Smooth muscle cell of the brain vasculature (primary cell): ENCODE data around the gene ATXN7L3B.
"Not testable (repeated sequence)": the region's sequence is repeated elsewhere in the genome, so short reads cannot be mapped to it uniquely, and the experiment has no call there.

Experiments
- DNase-seq: peaks from one replicate; pipeline ENCODE4 v3.0.0-alpha.2; 2012; ENCODE audit warnings: low read depth, low spot score

Gene ATXN7L3B

GRCh38 chr12:74537707-74538385 is at the start of gene ATXN7L3B:
TSS of gene ATXN7L3B (plus strand) at chr12:74537835. CDS start at chr12:74538113, 278 bp downstream.
- DNase-seq = peak; percentile 84

GRCh38 chr12:74488134-74488533 is 49.5 kb upstream of the ATXN7L3B start:
- DNase-seq = no peak

GRCh38 chr12:74489543-74489942 is 48.1 kb upstream of the ATXN7L3B start:
- DNase-seq = no peak

- no peak for DNase-seq
These were observed 47.1 kb upstream of the ATXN7L3B start for GRCh38 chr12:74490390-74491064.

DNA sequence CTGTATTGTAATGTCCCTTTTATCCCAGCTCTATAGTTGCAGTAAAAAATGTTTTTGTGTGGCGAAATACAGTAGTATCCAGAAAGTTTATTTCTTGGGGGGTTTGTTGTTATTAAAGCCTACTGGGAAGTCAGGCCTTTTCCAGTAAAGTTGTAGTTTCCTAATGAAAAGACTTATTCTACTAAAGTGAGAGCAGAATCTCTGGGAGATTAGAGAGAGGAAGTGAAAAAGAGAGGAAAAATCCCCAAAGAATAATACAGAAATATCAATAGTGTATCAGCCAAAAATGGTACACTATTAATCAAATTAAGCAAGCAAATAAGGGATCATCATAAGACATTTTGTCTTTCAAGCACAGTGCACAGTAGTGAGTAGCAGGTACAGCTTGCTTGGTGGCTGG is 46.3 kb upstream of the ATXN7L3B start:
- DNase-seq = no peak

GRCh38 chr12:74499192-74499591 is 38.4 kb upstream of the ATXN7L3B start:
- DNase-seq = no peak

GRCh38 chr12:74508873-74509657 is 28.6 kb upstream of the ATXN7L3B start:
- DNase-seq = not testable (repeated sequence)

GRCh38 chr12:74509886-74510285 is 27.7 kb upstream of the ATXN7L3B start:
- DNase-seq = no peak

GRCh38 chr12:74514098-74514872 is 23.4 kb upstream of the ATXN7L3B start:
- DNase-seq = no peak

- no peak for DNase-seq
These were observed 21.8 kb upstream of the ATXN7L3B start for GRCh38 chr12:74515849-74516248.

DNA sequence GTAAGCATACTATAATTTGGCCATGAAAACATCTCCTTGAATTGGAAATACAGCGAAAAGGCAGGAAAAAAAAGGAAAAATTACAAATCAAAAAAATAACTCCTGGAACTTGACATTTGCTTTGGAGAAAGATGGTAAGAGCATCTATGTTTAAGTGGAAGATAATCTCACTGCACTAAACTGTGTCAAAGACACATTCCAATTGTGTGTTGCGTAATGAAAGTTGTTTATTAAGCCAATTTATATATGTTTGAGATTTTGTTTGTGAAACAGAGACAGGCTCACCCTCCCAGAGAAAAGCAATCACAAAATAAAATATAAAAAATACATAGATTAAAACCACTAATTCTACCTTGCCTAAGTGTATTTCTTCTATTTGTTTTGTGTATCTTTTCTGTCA is 11.1 kb upstream of the ATXN7L3B start:
- no peak for DNase-seq

DNA sequence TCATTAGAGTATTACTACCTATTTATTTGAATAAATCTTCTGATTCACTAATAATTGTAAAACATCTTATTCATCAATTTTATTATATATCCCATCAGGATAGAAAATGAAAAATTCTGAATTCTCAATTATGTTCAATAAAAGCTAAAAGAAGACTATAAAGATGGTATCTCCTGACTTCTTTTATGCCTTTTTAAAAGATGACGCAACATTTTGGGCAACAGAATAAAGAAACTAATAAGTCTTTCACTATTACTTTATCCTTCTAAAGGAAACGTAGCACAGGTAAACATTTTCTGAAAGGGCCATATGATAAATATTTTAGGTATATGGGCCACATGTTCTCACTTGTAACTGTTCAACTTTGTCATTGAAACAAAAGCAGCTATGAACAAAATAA is 10.1 kb upstream of the ATXN7L3B start:
- DNase-seq = no peak

- DNase-seq = no peak
These were observed 7.0 kb upstream of the ATXN7L3B start for GRCh38 chr12:74530676-74531075.

GRCh38 chr12:74535536-74535935 is 2.1 kb upstream of the ATXN7L3B start:
- DNase-seq = no peak

DNA sequence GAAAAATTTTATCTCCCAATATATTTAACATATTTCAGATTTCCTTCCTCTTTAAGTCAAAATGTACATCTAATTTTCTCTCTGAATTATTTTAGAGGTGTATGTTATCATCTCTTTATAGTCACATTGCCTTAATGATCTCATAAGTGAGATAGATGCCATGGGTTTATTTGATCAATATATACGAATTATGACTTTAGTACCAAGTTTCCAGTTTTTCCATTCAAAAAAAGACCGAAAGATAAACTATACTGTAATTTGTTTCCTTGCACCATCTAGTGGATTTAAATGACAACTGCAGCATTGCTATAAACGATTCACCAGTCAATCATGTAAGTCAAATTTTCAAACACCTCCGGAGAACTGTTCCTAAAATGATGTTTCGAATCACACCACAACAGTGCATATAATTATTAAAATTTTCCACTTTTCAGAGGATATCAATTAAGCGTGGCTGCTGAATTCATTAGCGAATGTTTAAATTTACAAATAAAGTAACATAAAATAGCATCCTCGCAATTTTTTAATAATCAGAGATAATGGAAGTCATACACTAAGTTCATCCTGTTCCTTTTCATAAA is 419 bp upstream of the ATXN7L3B start:
- DNase-seq = peak; percentile 12

DNA sequence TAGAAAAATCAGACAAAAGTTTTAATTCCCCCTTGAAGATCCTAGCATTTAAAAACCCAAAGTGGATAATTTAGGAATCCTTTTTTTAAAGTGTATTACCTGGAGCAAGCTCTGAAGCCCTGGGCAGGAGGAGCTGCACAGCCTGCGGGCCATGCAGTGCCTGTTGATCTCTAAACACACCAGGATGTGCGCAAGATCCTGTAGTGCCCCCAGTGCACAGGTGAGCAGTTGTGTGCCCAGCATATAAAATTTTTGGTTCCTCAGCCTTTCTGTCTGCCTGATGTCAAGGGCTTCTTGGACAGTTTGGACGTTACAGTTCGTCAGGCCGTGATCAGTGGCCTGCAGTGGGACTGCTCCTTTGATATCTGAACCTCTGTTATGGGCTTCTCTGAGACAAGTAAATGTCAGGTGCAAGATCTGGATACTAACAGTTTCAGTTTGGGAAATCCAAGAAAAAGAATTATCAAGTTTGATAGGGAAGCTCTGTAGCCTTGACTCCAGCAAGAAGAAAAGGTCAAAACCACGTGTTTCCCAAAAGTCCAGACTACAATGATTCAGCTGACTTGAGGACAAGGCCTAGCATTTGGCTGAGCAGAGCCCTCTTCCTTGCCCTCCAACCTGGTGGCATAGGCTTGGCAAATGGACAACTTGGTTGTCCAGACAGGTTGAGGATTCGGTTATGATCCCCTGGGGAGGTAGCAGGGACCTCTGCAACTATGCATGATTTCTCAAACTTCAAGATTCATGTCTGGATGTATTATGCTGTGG is 1.0 kb downstream of the ATXN7L3B start:
- no peak for DNase-seq

GRCh38 chr12:74539261-74539660 is 1.6 kb downstream of the ATXN7L3B start:
- no peak for DNase-seq

DNA sequence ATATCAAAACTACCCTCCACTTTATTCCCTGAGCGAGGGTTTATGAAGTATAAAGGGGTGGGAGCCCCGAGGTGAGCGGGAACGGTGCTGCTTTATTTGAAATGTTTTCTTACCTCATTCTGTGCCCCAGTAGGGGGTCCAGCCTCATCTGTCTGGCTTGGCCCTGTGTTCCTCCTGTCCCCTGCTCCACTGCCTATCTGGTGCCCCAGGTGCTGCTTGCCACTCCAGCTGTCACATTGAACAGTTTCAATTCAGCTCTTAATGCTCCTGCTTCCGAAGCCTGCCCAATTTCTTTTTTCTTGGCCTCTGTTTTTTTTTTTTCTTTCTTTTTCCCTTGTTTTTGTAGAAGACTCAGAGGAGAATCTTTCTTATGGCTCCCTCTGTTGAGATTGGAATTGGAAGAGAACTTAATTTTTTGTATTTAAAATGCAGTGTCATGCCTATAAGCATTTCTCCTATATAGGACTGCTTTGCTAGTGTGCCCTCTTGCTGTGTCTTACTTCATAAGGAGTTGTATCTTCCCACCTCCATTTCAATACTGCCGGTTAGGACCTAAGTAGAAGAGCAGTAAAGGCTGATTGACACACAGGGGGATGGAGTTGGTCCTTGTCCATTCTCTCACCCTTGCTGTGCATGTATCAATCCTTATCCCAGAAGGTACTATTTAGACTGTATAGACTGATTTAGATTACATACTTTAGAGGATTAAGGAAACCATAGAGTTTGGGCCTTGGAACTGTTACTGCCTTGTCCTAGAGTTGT is 2.3 kb downstream of the ATXN7L3B start:
- DNase-seq = no peak

DNA sequence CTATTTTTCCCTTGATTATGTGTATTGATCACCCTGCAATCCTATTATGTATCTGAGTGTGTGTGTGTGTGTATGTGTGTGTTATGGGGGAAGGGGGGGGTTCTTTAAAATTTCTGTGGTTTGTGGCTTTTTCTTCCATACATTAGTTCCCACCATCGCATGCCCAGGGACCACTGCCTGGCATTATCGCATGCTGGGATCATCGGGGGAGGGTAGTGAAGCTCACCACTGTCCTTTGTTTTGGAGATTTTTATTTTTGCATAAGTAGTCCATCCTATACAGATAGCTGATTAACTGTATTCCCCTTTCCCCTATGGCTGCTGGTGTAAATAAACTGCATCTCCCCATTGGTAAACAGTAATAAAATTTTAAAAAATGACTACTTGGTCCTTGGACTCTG is 3.4 kb downstream of the ATXN7L3B start:
- no peak for DNase-seq

GRCh38 chr12:74547249-74547648 is 9.6 kb downstream of the ATXN7L3B start:
- DNase-seq = no peak
